ENCODE measurements around the gene OBI1.
"Not testable (repeated sequence)": the region's sequence is repeated elsewhere in the genome, so short reads cannot be mapped to it uniquely, and the experiment has no call there.

OBI1 gene

GRCh38 chr13:78659450-78659730, 435 bp upstream of the OBI1 start:
- TF ChIP-seq CTCF (IDR thresholded peaks at IDR 0.05; ENCODE audit: extremely low read depth, missing control alignments): no peak
- DNase-seq (ENCODE audit: low spot score): peak; percentile 10

DNA sequence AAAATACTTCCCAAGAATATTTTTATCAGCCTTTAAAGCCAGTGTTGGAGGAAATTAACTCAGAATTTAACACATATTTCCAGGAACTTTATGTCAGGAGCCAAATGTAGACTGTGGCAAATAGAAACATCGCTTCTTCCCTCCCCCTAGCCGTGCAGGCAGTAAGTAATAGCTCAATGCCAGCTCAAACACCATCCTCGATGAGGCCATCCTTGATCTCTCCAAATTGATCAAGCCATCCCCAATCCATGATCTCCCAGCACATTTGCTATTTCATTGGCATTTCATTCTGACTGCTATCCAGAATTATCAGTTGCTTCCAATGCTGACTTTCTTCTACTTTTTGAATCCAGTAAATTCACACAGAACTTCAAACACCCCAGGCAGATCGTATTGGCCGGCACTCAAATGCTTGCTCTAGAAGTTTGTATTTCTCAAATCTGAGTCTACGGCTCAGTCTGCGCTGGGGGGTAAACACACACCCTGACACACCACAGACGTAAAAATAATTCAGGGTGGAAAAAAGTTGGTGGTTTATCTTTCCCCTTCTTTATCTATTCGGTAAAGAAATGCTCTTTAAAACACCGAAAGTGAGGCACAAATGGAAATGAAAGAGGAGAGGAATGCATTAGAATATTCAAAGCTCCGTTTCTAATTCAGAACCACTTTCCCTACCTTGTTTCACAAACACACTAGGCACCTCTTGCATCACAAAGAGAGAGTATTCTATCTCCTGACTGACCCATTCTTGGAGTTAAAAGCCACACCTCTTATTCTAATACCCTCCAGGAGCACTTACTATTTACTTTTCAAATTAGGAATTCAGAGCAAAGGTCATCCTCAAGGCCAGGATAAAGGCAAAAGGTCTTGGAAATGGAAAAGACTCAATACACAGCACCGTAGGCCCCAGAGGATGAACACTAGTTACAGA, 991 bp downstream of the OBI1 start:
- peak; percentile 24 for DNase-seq (ENCODE audit: low spot score)
- no peak for TF ChIP-seq CTCF (IDR thresholded peaks at IDR 0.05; ENCODE audit: extremely low read depth, missing control alignments)

- TF ChIP-seq CTCF (IDR thresholded peaks at IDR 0.05; ENCODE audit: extremely low read depth, missing control alignments): no peak
- DNase-seq (ENCODE audit: low spot score): no peak
Observed at GRCh38 chr13:78655906-78656305, 3.0 kb downstream of the OBI1 start.

GRCh38 chr13:78655007-78655406, 3.9 kb downstream of the OBI1 start:
- no peak for TF ChIP-seq CTCF (IDR thresholded peaks at IDR 0.05; ENCODE audit: extremely low read depth, missing control alignments)

DNA sequence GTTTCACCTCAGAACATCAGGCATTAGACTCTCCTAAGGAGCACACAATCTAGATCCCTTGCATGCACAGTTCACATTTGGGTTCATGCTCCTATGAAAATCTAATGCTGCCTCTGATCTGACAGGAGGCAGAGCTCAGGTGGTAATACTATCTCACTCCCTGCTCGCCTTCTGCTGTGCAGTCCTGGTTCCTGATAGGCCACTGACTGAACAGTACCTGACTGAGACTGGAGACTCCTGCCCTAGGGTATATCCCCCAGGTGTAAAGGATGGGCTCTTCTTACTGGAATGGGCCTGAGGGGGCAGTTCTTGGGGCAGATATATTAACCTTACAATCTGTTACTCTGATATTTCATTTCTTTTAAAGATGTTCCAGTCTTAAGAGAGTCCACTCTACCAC, 6.3 kb downstream of the OBI1 start:
- no peak for TF ChIP-seq CTCF (IDR thresholded peaks at IDR 0.05; ENCODE audit: extremely low read depth, missing control alignments)
- DNase-seq (ENCODE audit: low spot score): no peak

More at GRCh38 chr13:78655007-78655406, 3.9 kb downstream of the OBI1 start:
- DNase-seq (ENCODE audit: low spot score): no peak

GRCh38 chr13:78650717-78651083, 8.3 kb downstream of the OBI1 start:
- DNase-seq (ENCODE audit: low spot score): no peak
- no peak for TF ChIP-seq CTCF (IDR thresholded peaks at IDR 0.05; ENCODE audit: extremely low read depth, missing control alignments)

DNA sequence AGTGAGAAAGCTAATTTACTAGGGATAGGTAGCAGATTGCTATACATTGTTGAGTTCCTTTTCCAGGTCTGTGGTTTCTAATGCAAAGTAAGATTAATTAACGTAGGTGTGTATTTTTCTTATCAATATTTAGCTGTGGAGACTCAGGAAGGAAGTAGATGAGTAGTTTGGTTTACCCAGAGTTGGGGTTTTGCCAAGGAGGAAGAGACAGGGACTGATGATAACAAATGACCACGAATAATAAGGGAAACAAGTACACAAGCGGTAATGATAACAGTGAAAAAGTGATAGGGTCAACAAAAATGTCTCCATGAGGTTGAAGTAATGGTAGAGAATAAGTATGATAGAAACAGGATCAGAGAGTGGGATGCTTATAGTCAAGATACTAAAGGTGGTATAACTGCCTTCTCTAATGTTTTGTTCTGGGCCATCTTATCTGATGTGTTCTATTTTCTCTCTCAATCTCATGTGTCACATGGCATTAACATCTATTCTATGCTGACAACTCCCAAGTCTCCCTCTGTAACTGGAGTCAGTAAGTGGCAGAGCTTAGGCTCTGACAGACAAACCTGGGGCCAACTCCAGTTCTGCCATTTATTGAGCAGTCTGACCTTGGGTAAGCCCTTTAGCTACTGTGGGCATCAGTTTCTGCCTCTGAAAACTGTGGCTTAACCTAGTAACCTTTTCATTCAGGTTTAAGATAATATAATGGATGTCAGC, 8.8 kb downstream of the OBI1 start:
- TF ChIP-seq CTCF (IDR thresholded peaks at IDR 0.05; ENCODE audit: extremely low read depth, missing control alignments): no peak
- no peak for DNase-seq (ENCODE audit: low spot score)

GRCh38 chr13:78647109-78647678, 11.8 kb downstream of the OBI1 start:
- not testable (repeated sequence) for DNase-seq (ENCODE audit: low spot score)

Measured in GM20000 (cell line).